Caco-2 (cell line): ENCODE results near the gene TEAD1. TPM values are rescaled to one million over a fixed set of nuclear protein-coding genes. Genes with fewer than 3 reads are reported as not detected.

Experiments used
- BruUV-seq: library from RNA; stranded (reverse); fragments of 400-500 nt; replicated peaks from 2 replicates; lab custom pipeline; 2021; lab: Mats Ljungman, UMichigan
- CTCF ChIA-PET: fragments of 300-600 bp; sonication (Branson Sonifier 250); formaldehyde crosslinking; loops from one replicate; lab custom pipeline; 2022; ENCODE audit warnings: antibody characterized with exemption; lab: Charles Lee
- POLR2A ChIA-PET: fragments of 300-600 bp; sonication (Branson Sonifier 250); formaldehyde crosslinking; loops from one replicate; lab custom pipeline; 2022; ENCODE audit warnings: antibody characterized with exemption; lab: Charles Lee
- DNase-seq, 2 experiments: peaks; one replicate each; pipeline versions ENCODE4 v3.0.0 to v3.0.0-alpha.2; 2020 to 2022
- H3K27me3 ChIP-seq: replicated peaks from 2 replicates; pipeline ENCODE4 v1.6.0; 2011; ENCODE audit warnings: low read length; ENCODE audit not compliant: control insufficient read depth, insufficient read depth
- H3K36me3 ChIP-seq: 2 replicates; pipeline ENCODE4 v1.5.1; 2011; ENCODE audit warnings: low read length; ENCODE audit not compliant: control insufficient read depth, insufficient read depth
- H3K4me1 ChIP-seq: fragments of 250-450 bp; sonication (Bioruptor Pico); 2 replicates; pipeline ENCODE4 v1.5.1; 2020; ENCODE audit warnings: mild to moderate bottlenecking
- H3K4me3 ChIP-seq: 2 replicates; pipeline ENCODE4 v1.5.1; 2011; ENCODE audit warnings: low read depth, mild to moderate bottlenecking, control low read depth, low read length
- H3K9me3 ChIP-seq: fragments of 250-450 bp; sonication (Bioruptor Pico); 2 replicates; pipeline ENCODE4 v1.5.1; 2020; ENCODE audit warnings: mild to moderate bottlenecking, moderate library complexity
- H3K27ac Mint-ChIP-seq: one replicate; pipeline ENCODE4 v1.8.0; 2022; ENCODE audit warnings: mixed read lengths; ENCODE audit not compliant: unreplicated experiment
- H3K27me3 Mint-ChIP-seq: one replicate; pipeline ENCODE4 v1.8.0; 2022; ENCODE audit warnings: mixed read lengths; ENCODE audit not compliant: insufficient read depth, unreplicated experiment
- H3K36me3 Mint-ChIP-seq: one replicate; pipeline ENCODE4 v1.8.0; 2022; ENCODE audit warnings: mild to moderate bottlenecking, mixed read lengths; ENCODE audit not compliant: insufficient read depth, unreplicated experiment
- H3K4me1 Mint-ChIP-seq: one replicate; pipeline ENCODE4 v1.8.0; 2022; ENCODE audit warnings: low read depth, mixed read lengths; ENCODE audit not compliant: unreplicated experiment
- H3K4me3 Mint-ChIP-seq: one replicate; pipeline ENCODE4 v1.8.0; 2022; ENCODE audit warnings: mild to moderate bottlenecking, moderate library complexity, mixed read lengths; ENCODE audit not compliant: unreplicated experiment
- H3K9me3 Mint-ChIP-seq: one replicate; pipeline ENCODE4 v1.8.0; 2022; ENCODE audit warnings: mixed read lengths; ENCODE audit not compliant: unreplicated experiment
- CTCF ChIP-seq, 2 experiments: fragments of 200-600 bp in 1 of 2; IDR thresholded peaks; 1 replicate in 1 of 2; 2 replicates in 1 of 2; pipeline versions ENCODE4 v1.5.1 to v1.8.0; 2011 to 2022; ENCODE audit warnings: antibody characterized with exemption in 1 of 2, control low read depth in 1 of 2, inconsistent platforms in 1 of 2, low read depth in 1 of 2, low read length in 1 of 2, mild to moderate bottlenecking in 1 of 2, moderate library complexity in 1 of 2; ENCODE audit not compliant: insufficient read depth in 1 of 2, severe bottlenecking in 1 of 2, unreplicated experiment in 1 of 2
- intact Hi-C: fragments of 100-400 bp; cut with micrococcal nuclease; formaldehyde crosslinking; loops from one replicate; pipeline ENCODE4 v1.10.0; 2022; ENCODE audit not compliant: unreplicated experiment
- total RNA-seq: library from RNA; stranded (reverse); gene quantifications from 2 replicates; pipeline ENCODE4 v1.2.3, GENCODE V29; 2022

The TEAD1 gene
- total RNA-seq, 1 experiment from 2014 or later = 144 TPM

GRCh38 chr11:12893787-12894672, 219.8 kb downstream of the TEAD1 start:
- Histone ChIP-seq H3K9me3 (no peaks in the 10 kb centered on the region), H3K27me3 (no peaks in the 10 kb centered on the region), H3K4me3 (no peak overlapping the region), H3K4me1 (peaks cover 10% of the 10 kb centered on the region), H3K36me3 (no peaks in the 10 kb centered on the region; the same call in 1 of the 2 replicates)
- intact Hi-C loops = loop anchor here (1.0 kb wide), 2 partner anchors 295 to 563 kb away; no protein-coding TSS in a partner anchor
- POLR2A ChIA-PET = no interaction called here
- Mint-ChIP-seq H3K27ac (peak overlapping the region; percentile 57), H3K4me3 (no peak overlapping the region), H3K27me3 (no peaks in the 10 kb centered on the region), H3K4me1 (peaks cover 4% of the 10 kb centered on the region), H3K9me3 (no peaks in the 10 kb centered on the region), H3K36me3 (peaks cover 67% of the 10 kb centered on the region)
- DNase-seq = peak; percentile 61 to 81
- CTCF ChIA-PET = interaction anchor here (1.2 kb wide), 1 partner anchor 295 kb away, joined by 4 read pairs; no protein-coding TSS in a partner anchor
- no TSS peak for BruUV-seq
- peak; percentile 79 to 84 for TF ChIP-seq CTCF (IDR thresholded peaks at IDR 0.05; ENCODE audit: insufficient read depth in 1 of 2, low read depth in 1 of 2, low read length in 1 of 2, severe bottlenecking in 1 of 2, unreplicated experiment in 1 of 2)

- no peaks in the 10 kb centered on the region for H3K9me3 ChIP-seq
- ChIA-PET POLR2A (no interaction called here), CTCF (no interaction called here)
- H3K27ac Mint-ChIP-seq = no peak overlapping the region
- peaks cover 77% of the 10 kb centered on the region for H3K36me3 Mint-ChIP-seq
- TF ChIP-seq CTCF (IDR thresholded peaks at IDR 0.05; ENCODE audit: insufficient read depth in 1 of 2, low read depth in 1 of 2, low read length in 1 of 2, severe bottlenecking in 1 of 2, unreplicated experiment in 1 of 2) = no peak
- H3K36me3 ChIP-seq = 0 out of 2 replicates have a peak, but pooled peaks cover 1% of the 10 kb centered on the region
- no peaks in the 10 kb centered on the region for H3K27me3 ChIP-seq
- no TSS peak for BruUV-seq
- H3K4me3 ChIP-seq = no peak overlapping the region
- H3K9me3 Mint-ChIP-seq = no peaks in the 10 kb centered on the region
- intact Hi-C loops = no loop called here
- no peaks in the 10 kb centered on the region for H3K27me3 Mint-ChIP-seq
- H3K4me1 ChIP-seq = peaks cover 10% of the 10 kb centered on the region
- H3K4me1 Mint-ChIP-seq = no peaks in the 10 kb centered on the region
- DNase-seq = no peak
- H3K4me3 Mint-ChIP-seq = no peak overlapping the region
Measured at GRCh38 chr11:12897390-12897789, 223.2 kb downstream of the TEAD1 start.

- TF ChIP-seq CTCF (IDR thresholded peaks at IDR 0.05; ENCODE audit: insufficient read depth in 1 of 2, low read depth in 1 of 2, low read length in 1 of 2, severe bottlenecking in 1 of 2, unreplicated experiment in 1 of 2) = no peak
- ChIA-PET CTCF (no interaction called here), POLR2A (no interaction called here)
- no TSS peak for BruUV-seq
- Mint-ChIP-seq H3K4me3 (no peak overlapping the region), H3K36me3 (peaks cover 75% of the 10 kb centered on the region), H3K27ac (no peak overlapping the region), H3K4me1 (no peaks in the 10 kb centered on the region), H3K27me3 (no peaks in the 10 kb centered on the region), H3K9me3 (no peaks in the 10 kb centered on the region)
- H3K4me3 ChIP-seq = no peak overlapping the region
- H3K36me3 ChIP-seq = 0 out of 2 replicates have a peak, but pooled peaks cover 1% of the 10 kb centered on the region
- intact Hi-C loops = no loop called here
- peaks cover 10% of the 10 kb centered on the region for H3K4me1 ChIP-seq
- no peaks in the 10 kb centered on the region for H3K27me3 ChIP-seq
- H3K9me3 ChIP-seq = no peaks in the 10 kb centered on the region
- no peak for DNase-seq
Measured at GRCh38 chr11:12897867-12898266, 223.6 kb downstream of the TEAD1 start.
